ENCODE results near the gene CACNA2D3. TPM values are rescaled to one million over a fixed set of nuclear protein-coding genes. Genes with fewer than 3 reads are reported as not detected.

Gene CACNA2D3
- total RNA-seq, 1 donor from 2014 or later, result 8.3 TPM

DNA sequence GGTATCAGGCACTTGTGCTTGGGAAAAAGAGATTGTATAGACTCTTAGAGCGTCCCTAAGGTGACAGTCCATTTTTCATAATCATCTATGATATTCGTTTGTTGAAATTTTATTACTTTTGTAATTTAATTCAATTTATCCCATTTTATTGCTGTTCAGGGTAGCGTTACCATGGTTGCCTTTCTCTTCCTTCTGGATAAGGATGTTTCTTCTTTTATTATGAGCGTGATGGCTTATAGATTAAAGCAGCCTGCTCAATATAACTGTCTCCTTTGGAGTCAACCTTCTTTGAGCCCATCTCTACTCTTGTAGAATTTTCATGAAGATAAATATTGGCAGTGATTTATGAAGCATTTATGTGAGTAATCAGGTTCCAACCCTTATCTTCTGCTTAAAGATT is 623.5 kb downstream of the CACNA2D3 start:
- no peak for DNase-seq (ENCODE audit: low spot score)

- no peak for DNase-seq (ENCODE audit: low spot score)
Observed at GRCh38 chr3:54746722-54747121, 624.4 kb downstream of the CACNA2D3 start.

- DNase-seq (ENCODE audit: low spot score), result no peak
Observed at GRCh38 chr3:54755756-54756155, 633.4 kb downstream of the CACNA2D3 start.

DNA sequence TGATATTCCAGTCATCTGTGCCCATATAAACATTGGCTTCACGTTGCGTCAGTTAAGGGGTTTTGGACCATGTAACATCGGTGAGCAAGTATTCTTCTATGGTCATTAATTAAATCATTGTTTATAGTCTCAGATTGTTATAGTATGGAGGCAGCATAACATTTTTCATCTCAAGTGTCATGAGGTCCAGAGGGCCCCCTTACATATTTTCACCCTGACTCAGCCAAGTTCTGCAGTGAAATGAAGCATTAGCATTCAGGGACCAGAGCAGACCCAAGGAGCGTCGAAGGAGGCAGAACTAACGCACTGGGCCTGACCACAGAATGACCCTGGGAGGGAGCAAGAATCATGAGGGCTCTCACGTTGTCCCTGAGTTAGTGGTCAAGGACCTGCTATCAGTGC is 634.0 kb downstream of the CACNA2D3 start:
- DNase-seq (ENCODE audit: low spot score), result no peak

DNA sequence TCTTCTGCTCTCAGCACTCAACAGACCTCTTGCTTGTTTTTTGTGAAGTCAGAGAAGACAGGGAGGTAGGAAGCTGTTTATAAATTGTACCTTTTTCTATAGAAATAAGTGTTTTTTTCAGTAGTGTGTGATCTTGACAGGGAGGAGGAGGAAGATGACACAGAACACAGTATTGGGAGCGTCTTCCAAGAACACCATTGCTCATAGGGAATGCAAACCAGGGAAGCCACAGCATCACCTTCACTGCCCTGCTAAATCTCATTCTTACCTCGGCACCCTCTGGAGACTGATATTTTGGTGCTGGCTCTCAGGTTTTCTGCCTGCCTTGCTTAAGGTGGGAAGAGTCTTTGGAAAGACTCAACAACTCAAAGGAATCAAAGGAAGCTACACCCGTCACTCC is 636.1 kb downstream of the CACNA2D3 start:
- no peak for DNase-seq (ENCODE audit: low spot score)

DNA sequence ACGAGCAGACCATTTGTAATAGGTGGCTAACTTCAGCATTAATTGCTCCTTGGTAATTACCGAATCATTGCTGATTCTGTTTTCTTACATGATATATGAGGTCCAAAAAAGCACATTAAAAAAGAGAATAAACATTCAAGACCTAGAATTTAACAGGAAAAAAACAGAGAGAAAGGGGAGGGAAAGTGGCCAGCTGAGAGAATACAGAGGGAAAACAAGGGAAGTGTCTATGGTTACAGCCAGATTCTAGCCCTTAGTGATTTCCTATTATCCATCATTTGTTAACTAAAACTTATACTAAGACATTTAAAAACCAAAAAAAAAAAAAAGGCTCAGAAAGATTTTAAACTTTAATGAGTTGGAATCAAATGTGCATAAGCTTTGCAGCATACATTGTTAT is 636.8 kb downstream of the CACNA2D3 start:
- DNase-seq (ENCODE audit: low spot score), result no peak

GRCh38 chr3:54760201-54760600 is 637.8 kb downstream of the CACNA2D3 start:
- no peak for DNase-seq (ENCODE audit: low spot score)

GRCh38 chr3:54761637-54762036 is 639.3 kb downstream of the CACNA2D3 start:
- no peak for DNase-seq (ENCODE audit: low spot score)

- no peak for DNase-seq (ENCODE audit: low spot score)
Observed at GRCh38 chr3:54764911-54765310, 642.6 kb downstream of the CACNA2D3 start.

DNA sequence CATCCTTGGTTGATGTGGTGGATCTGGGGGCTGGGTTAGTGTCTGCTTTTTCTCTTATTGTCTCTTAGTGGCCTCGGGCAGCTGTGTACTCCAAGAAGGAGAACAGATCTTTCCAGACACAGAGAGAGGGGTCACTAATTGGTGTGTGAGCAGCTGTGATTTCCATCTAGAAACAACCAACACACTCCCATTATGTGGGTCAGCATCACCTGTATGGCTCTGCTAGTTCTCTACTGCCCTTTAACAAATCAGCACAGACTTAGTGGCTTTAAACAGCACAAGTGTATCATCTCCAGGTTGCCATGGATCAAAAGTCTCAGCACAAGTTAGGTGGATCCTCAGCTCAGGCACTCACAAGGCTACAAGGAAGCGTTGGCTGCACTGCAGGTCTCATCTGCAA is 648.7 kb downstream of the CACNA2D3 start:
- DNase-seq (ENCODE audit: low spot score), result no peak

DNA sequence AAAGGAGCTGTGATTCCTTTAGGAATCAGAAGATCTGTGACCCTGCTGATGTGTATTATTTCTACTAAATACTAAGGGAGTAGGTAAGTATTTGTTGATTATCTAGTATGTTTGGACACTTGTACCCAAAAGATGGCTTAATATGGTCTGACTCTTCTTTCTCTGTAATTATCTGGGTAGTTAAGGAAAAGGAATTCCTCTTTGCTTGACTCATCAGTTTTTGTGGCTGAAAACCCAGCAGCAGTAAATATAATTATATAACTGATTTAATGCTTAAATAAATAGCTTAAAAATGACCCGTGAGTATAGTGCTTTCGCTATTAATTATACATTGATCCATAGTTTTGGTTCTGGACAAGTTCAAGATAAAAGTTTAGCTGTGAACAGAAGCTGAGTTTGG is 649.7 kb downstream of the CACNA2D3 start:
- no peak for DNase-seq (ENCODE audit: low spot score)

GRCh38 chr3:54772746-54773145 is 650.4 kb downstream of the CACNA2D3 start:
- DNase-seq (ENCODE audit: low spot score), result no peak

GRCh38 chr3:54773271-54773670 is 650.9 kb downstream of the CACNA2D3 start:
- no peak for DNase-seq (ENCODE audit: low spot score)

DNA sequence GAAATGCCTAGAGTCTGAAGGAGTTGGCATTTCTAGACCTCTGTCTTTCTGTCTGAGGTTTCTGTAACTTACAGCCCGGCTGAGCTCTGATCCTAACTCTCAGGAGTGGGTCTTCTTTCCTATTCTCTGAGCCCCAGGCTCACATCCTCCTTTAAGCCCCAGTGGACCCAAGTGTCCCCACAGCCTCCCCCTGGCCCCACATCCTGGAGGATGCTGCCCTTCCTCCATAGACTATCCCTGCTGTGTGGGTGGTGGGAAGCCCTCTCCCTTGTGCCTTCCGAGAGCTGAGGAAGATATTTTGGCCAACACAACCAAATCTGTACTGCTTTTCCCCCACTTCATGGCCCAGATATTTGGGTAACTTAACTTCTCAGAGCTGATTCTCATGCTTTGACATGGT is 654.2 kb downstream of the CACNA2D3 start:
- no peak for DNase-seq (ENCODE audit: low spot score)

DNA sequence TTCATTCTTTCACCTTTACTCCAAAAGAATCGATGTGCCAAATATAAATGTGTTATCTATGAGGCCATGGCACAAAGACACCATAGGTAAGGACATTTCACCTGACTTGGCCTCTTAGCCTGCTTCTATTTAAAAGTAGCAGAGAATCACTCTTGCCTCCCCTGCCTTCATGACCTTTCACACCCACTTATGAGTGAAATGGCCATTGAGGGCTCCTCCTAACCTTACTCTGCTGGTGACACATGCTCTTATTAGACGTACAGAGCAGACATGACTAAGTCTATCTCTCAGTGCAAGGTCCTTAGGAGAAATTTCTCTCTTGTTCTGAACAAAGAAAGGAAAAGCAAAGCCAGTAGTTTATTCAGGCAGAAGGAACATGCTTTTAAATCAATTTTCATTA is 654.8 kb downstream of the CACNA2D3 start:
- no peak for DNase-seq (ENCODE audit: low spot score)

DNA sequence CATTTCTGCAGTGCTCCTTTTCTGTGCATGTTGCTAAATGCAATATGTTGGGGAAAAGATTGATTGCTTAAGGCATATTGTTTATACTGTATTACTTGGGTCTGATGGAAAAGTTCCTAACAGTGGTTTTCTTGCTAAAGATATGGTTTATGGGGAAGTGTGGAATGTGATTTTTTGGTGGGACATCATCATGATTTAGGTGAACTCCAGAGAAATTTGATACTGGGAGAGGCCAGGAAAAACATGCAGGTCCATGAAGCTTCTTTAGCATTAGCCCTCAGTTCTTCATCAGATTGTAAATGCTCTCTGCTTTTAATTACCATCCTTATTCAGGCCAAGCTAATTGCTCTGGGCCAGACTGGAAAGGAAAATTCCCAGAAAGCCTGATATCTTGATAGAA is 658.0 kb downstream of the CACNA2D3 start:
- DNase-seq (ENCODE audit: low spot score), result no peak

DNA sequence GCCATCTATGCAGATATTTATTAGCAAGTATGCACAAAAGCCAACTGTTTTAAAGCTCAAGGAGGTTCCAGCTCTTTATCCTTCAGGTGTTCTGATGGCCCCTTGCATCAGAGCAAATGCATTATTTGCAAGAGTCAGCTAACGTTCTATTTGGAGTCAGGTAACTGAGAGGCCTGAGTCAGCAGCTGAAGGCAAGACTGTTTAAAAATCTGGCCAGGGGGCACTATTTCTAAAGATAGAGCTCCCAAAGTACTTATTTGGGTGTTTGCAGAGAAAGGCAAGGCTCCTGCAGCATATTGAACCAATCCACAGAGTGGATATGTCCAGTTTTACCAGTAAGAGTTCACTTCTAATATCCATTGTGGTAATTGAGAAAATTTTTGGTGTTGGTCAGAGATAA is 659.4 kb downstream of the CACNA2D3 start:
- no peak for DNase-seq (ENCODE audit: low spot score)

DNA sequence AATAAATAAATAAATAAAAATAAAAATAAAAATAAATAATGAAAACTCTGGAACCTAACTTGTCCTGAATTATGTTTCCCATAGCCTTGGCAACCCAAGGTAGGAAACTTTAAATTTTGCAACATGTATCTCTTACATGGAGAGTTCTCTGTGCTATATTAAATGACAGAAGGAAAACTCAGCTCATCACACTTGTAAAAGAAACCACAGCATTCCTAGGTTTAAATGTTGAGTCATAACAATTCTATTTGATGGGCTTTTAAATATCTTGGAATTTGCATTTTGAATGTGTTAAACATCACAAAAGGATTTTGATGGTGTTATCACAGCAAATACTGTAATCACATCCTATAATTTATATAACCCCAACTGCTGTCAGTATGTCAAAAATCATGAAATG is 661.3 kb downstream of the CACNA2D3 start:
- no peak for DNase-seq (ENCODE audit: low spot score)

- DNase-seq (ENCODE audit: low spot score), result no peak
Observed at GRCh38 chr3:54784021-54784420, 661.7 kb downstream of the CACNA2D3 start.

- DNase-seq (ENCODE audit: low spot score), result no peak
Observed at GRCh38 chr3:54785976-54786375, 663.6 kb downstream of the CACNA2D3 start.

GRCh38 chr3:54790051-54790450 is 667.7 kb downstream of the CACNA2D3 start:
- no peak for DNase-seq (ENCODE audit: low spot score)

DNA sequence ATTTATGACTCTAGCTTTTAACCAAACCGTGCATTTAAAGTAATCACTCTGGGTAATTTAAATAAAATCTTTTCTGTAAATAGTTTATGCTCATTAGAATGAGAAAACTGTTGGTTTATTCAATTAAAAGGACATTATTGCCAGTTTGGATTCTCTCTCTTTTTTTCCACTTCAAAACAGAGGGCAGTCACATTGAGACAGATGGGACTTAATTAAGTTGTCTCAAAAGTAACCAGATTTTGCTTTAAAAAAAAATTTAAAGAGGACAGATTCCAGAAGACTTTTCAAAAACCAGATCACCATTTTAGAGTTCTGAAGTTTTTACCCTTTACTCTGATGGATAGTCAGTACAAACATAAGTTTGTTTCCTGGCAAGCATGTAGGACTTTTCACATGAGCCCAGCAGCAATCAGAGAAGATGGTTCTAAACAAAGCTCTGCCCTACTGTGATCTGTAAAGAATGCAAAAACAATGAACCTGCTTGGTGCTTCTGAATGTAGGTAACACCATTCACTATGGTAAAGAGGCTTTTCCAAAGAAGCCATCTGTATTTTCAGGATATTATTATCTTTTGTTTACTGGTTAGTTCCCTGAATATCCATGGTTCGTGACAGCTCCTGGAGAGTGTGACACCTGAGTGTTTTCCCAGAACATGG is 669.3 kb downstream of the CACNA2D3 start:
- DNase-seq (ENCODE audit: low spot score), result no peak

- no peak for DNase-seq (ENCODE audit: low spot score)
Observed at GRCh38 chr3:54792584-54792983, 670.2 kb downstream of the CACNA2D3 start.

GRCh38 chr3:54793171-54793570 is 670.8 kb downstream of the CACNA2D3 start:
- DNase-seq (ENCODE audit: low spot score), result no peak

Data from ureter (tissue), 1 donor.